Activated naive CD4-positive, alpha-beta T cell treated with anti-CD3 and anti-CD28 coated beads, Interleukin-2, amount 10 ng/mL, durations not matched to agents 5 hours and 36 hours (primary cell): ENCODE results near the gene TM2D1. TPM values are rescaled to one million over a fixed set of nuclear protein-coding genes. Genes with fewer than 3 reads are reported as not detected.

Experiments
- total RNA-seq, 2 experiments: library from RNA; stranded (reverse); gene quantifications; one replicate each; pipeline ENCODE4 v1.2.3, GENCODE V29; 2021

TM2D1 gene
- total RNA-seq, result 10 to 100 TPM; 35.4 to 36.5 TPM

GRCh38 chr1:61724813-61725694 lies at the start of gene TM2D1:
Gene TM2D1 (minus strand): TSS chr1:61725141. CDS start chr1:61725120, 21 bp downstream.

DNA sequence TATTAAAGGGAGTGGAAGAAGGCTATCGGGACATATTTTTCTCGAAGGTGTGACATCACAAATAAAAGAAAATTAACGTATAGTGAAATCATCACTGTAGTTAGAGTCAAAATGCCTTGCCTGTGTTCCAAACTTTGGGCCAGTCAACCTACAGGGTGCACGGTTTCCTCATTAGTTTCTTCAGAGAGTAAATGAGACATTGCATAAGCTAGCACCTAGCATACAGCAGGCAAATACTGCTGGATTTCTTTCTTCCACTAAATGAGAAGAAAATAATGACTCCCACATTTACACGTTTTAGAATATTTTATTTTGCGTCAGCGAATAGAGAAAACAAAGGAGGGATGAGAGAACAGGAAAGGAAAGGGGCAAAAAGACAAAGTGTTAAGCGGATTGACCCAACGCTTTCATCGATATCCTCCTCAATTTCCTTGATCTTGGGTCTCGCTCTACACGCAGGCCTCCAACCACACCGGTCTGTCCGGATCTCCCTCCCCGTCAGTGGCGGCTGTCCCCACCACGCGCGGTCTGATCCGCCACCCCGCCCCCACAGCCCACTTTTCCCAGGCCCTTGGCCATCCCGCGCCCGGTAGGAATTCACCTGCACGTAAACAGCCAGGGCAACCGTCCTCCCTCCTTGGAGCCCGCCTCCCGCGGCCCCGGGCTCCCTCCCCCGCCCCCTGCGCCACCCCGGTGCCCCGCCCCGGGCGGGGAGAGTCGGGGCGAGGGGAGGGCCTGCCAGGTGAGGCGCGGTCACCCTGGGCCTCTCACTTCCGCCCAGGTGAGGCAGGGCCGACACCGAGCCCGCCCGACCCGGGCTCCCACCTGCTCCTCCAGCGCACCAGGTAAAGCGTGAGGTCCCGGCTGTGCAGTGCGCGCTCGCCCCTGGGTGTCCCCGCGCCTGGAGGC lies 17.0 kb upstream of the TM2D1 start, which contains the start of gene PATJ:
Gene PATJ (plus strand): TSS at position 770 of the 909 bp plus-strand sequence. CDS start 20,413 bp downstream, outside the sequence.

Other genes with a start within 250 kb of the TM2D1 start
- gene PATJ, start 17.3 kb upstream of the TM2D1 start, total RNA-seq, result 10 to 100 TPM; 12.2 to 14.5 TPM